HG02943 (cell line): ENCODE results near the gene OR9Q2.
"Not testable (repeated sequence)": the region's sequence is repeated elsewhere in the genome, so short reads cannot be mapped to it uniquely, and the experiment has no call there.

Experiments used
- ATAC-seq: cut with Tn5 transposase; IDR thresholded peaks from one replicate; pipeline ENCODE4 v1.9.1; 2021; ENCODE audit warnings: mild to moderate bottlenecking, low read depth, moderate library complexity; ENCODE audit not compliant: unreplicated experiment

The OR9Q2 gene, protein sequence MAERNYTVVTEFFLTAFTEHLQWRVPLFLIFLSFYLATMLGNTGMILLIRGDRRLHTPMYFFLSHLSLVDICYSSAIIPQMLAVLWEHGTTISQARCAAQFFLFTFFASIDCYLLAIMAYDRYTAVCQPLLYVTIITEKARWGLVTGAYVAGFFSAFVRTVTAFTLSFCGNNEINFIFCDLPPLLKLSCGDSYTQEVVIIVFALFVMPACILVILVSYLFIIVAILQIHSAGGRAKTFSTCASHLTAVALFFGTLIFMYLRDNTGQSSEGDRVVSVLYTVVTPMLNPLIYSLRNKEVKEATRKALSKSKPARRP

DNA sequence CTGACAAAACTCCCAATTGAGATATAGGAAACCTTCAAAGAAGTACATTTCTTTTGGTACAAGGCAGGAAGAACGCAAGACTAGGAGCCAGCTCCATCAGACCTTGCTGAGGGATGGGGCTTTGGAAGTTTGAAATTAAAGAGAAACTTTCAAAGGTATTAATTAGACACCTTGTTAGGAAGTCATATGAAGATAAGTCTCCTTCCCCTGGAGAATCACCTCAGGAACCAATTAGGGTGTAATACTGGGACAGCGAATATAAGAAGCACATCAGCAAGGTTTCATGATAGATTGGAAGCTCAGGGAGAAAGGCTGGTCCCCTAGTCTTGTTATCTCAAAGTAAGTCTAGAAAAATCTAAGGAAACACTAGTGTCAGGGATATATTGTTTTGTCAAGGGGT, at the start of gene OR9Q2:
OR9Q2 (plus strand) TSS at position 301 of the 400 bp plus-strand sequence. CDS start 1,421 bp downstream, outside the sequence.
- no peak for ATAC-seq

DNA sequence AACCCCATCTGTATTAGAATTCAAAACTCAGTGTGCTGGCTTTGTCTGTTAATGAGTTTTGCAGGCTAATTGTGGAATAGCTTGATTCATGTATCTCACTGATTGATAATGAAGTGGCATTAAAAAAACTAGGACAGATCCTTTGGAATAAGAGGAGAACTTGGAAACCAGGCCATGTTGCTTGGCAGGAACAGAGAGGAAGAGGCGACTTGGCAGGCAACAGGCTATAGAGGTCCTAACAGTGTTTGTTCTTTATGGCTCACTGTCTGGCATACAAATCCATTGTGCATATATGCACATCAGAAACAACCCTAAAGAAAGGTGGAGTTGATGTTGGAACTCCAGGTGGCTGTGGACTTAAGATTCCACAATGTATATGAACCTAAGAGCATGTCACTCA, 46.1 kb upstream of the OR9Q2 start:
- ATAC-seq: no peak

DNA sequence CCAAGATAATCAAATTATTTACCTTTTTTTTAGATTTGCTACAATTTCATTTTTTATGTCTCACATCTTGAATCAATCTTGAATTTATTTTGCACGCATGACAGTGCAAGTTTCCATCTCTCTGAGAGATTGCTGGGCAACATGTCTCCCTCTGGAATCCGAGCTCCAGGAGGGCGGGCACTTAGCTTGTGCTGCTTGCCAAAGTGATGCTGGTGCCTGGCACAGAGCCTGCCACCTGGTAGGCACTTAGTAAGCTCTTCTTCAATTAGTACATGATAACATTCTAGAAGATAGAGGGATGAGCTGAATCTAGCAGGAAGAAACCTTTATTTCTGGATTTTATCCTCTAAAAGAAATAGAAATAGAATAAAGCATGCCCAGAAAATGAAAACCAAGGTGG, 36.1 kb upstream of the OR9Q2 start:
- ATAC-seq: no peak

GRCh38 chr11:58164389-58164788, 24.5 kb upstream of the OR9Q2 start:
- ATAC-seq: no peak

GRCh38 chr11:58164990-58165389, 23.9 kb upstream of the OR9Q2 start:
- ATAC-seq: no peak

GRCh38 chr11:58165504-58166106, 23.3 kb upstream of the OR9Q2 start:
- no peak for ATAC-seq

DNA sequence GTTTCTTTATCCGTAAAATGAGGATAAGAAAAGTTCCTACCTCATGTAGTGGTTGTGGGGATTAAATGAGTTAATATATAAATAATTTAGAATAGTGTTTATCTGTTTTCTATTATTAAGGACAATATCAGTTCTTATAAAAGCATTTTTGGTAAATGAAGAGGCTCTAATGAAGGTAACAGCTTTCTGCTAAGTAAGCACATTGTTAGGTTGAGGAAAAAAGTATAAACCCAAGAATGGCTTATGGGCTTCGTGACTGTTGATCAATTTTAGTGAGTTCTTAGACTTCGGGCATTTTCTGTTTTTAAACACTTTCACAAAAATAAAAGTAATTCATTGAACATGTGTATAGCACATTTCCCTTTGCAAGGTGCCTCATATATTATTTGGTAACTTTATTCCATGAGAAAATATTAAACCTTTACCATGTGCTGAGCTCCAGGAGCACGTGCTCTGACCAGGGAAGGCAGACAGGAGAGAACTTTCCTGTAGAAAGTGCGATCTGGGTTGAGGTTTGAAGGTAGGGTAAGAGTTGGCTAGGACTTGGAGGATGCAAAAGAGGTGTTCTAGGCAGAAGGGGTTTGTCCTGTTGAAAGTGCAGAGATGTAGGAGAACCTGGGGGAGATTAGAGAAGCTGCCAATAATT, 11.3 kb upstream of the OR9Q2 start:
- ATAC-seq: no peak

DNA sequence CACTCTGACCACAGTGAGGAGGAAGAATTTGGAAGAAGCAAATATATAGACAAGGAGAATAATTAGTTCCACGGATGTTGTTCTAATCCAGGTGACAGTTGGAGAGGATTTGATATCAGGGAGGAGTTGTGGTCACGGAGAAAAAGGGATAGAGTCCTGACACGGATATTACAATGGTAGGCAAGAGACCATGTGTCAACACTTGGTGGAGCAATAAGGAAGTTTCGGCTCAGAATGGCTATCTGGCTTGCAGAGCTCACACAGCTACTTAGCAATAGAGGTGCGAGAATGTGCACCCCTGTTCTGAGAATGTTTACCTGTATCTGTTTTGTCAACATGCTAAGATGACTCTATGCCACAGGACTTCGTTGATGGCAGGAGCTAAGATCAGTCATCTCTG, 10.4 kb upstream of the OR9Q2 start:
- no peak for ATAC-seq

GRCh38 chr11:58179648-58180047, 9.2 kb upstream of the OR9Q2 start:
- no peak for ATAC-seq

DNA sequence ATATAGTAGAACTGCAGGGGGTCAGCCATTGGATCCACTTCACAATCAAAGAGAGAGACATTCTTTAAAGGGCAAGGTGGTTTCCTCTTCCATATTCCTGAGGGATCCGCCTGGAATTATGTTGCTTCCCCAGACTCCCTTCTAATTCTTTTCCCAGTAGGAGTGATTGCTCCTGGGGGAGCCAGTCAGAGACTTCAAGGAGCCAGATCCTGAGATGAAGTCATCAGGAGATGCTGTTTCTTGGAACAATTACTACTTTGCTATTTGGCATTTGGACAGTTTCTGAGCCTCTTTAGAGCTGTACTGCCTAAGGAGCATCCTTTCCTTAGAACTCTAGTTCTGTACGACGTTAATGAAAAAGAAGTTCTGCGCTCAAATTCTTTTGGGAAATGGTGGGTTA, 1.9 kb upstream of the OR9Q2 start:
- ATAC-seq: no peak

DNA sequence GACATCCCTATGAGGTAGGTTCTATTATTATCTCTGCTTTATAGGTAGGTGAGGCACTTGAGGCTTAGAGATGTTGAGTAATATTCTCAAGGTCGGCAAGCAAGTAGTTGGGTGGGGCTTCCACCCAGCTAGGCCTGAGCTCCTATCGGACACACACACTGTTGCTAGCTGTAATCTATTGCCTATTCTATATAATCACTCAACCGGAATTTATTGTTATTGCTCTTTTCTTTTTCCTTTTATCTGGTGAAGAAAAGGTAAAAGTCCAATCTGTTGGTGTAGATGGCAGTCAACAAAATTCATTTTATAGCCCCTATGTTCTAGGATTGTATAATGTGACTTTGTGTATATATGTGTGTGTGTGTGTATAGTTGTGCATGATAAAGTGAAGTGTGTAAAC, 3.4 kb downstream of the OR9Q2 start:
- no peak for ATAC-seq

DNA sequence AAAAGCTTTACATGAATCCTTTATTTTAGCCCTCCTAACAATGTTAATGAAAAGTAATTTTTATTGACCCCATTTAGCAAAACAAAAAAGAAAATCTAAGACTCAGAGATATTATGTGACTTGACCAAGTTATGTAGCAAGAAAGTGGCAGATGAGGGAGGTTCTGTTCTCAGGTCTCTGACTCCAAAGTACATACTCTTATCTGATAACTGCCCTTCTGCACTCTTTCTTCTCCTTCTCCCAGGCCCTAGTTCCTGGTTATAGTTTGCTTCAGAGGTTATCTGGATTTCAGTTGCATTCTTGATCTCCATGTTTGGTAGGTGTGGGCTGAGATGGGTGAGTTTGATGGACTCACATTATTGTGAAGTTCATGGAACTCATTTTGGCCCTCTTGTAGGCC, 4.5 kb downstream of the OR9Q2 start:
- no peak for ATAC-seq

DNA sequence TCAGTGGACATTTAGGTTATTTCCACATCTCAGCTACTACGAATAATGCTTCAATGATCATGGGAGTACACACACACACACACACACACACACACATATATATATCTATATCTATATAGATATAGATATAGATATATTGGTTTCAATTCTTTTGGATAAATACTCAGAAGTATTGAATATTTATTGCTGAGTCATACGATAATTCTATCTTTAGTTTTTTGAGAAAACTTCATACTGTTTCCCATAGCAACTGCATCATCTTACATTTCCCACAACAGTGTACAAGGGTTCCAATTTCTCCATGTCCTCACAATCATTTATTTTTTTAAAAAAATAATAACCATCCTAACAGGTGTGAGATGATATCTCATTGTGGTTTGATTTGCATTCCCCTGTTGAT, 7.1 kb downstream of the OR9Q2 start:
- ATAC-seq: no peak

- ATAC-seq: no peak
These were observed 10.4 kb downstream of the OR9Q2 start for GRCh38 chr11:58199271-58199670.

GRCh38 chr11:58204042-58204441, 15.2 kb downstream of the OR9Q2 start, which contains the start of gene OR1S2:
OR1S2 (minus strand) TSS chr11:58204142; CDS start chr11:58204142, 0 bp downstream.
- ATAC-seq: no peak

- ATAC-seq: not testable (repeated sequence)
These were observed 23.6 kb downstream of the OR9Q2 start, which contains the start of gene OR1S1 for GRCh38 chr11:58212420-58212819. OR1S1 (plus strand) TSS chr11:58212720.

DNA sequence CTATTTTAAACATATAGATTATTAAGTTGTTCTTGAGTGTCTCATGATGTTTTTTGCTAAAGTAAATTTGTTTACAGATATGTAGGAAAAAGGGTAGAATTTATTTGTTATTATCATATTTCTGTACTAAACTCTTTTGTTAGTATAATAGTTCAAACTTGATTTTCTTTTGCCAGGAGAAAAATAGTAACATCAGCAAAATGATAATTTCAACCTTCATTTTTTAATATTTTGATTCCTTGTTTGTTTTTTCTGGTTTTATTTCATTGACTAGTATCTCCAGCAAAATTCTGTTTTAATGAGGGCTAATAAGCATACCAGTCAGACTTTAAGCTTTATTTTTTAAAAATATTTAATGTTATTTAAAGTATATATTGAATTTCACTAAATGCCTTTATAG, 27.6 kb downstream of the OR9Q2 start:
- ATAC-seq: no peak

DNA sequence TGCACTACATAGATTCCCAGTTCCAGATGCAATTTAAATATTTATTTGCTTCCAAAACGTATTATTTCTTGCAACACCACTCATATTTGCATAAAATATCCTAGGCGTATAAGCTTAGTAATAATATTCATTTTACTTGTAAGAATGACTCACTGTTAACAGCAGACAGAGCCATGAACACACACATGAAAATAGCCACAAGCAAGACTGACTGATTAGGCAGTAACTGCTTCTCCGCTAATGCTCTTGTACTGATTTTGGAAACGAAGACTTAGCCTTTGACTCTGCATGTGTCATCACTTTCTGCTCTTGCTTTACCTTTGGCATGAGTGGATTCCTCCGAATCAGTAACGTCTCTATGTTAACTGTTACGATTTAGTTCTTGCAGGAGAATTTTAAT, 33.9 kb downstream of the OR9Q2 start:
- ATAC-seq: no peak

DNA sequence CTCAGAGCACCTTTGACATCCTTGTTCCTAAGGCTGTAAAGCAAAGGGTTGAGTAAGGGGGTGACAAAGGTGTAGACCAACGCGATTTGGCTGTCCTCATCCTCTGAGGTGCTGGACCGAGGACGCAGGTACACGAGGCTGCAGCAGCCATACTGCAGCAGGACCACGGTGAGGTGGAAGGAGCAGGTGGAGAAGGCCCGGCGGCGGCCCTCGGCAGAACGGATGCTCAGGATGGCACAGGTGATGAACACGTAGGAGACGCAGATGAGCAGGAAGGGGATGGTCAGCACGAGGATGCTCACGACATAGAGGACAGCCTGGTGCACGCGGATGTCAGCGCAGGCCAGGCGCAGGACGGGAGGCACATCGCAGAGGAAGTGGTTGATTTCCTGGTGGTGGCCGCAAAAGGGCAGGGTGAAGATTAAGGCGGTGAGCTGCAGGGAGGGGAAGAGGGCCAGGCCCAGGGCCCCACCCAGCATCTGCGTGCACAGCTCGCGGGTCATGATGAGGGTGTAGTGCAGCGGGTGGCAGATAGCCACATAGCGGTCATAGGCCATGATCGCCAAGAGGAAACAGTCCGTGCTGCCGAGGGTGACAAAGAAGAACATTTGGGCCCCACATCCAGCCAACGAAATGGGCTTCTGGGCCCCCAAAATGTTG, 39.2 kb downstream of the OR9Q2 start:
- no peak for ATAC-seq
